HG03342 (cell line): ENCODE measurements around the gene GPC3.
"Not testable (repeated sequence)": the region's sequence is repeated elsewhere in the genome, so short reads cannot be mapped to it uniquely, and the experiment has no call there.

Experiments
- ATAC-seq: cut with Tn5 transposase; IDR thresholded peaks from one replicate; pipeline ENCODE4 v1.9.1; 2021; ENCODE audit warnings: mild to moderate bottlenecking, moderate library complexity; ENCODE audit not compliant: unreplicated experiment

The GPC3 gene

DNA sequence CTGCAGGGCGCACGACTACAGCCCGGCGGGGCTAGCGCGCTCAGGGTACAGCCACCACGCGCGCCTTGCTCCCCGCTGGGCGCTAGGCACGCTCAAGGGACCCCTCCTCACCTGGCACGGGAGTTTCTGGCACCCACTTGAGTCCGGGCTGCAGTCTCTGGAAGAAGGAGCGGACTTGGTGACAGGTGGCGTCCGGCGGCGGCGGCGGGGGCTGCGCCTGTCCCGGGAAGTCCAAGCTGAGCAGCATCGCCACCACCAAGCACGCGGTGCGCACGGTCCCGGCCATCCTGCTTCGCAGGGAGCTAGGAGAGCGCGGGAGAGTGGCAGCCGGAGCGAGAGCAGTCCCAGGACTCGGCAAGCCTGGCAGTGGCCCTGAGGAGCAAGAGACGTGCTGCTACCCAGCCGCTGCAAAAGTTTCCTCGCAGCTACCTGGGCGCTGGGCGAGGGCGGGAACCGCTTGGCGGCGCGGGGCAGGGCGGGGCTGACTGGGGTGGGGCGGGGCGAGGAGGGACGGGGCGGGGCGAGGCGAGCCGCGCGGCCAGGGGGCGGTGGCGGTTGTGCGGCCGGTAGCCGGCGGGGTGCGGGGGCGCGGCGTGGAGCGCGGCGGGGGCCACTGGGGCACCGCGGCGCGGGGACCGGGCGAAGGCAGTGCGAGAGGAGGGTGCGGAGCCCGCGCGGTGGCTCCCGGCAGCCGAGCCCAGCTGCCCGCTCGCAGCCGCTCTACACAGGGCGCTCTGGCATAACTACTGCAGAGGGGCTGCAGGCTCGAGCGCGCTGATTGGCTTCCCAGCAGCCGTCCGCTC is at the start of gene GPC3:
Gene GPC3, minus strand, starts transcription at position 431 of the 803 bp plus-strand sequence.
- no peak for ATAC-seq

DNA sequence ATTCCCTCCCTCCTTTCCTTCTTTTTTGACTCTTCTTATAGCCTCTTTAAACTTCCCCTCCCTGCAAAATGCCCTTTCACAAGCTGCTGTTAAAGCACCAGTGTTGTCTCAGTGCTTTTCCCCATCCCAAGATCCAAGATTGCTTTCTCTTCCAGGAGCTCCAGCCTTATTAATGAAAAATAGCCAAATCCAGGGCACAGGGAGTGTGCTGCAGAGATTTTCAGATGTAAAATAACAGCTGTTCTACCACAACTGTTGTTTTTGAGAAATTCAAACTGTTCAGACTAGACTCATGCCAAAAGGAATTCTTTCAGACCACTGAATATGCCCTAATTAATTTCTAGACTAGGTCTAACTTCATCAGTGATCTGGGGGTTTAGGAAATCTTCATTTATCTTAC is 47.0 kb upstream of the GPC3 start:
- no peak for ATAC-seq

DNA sequence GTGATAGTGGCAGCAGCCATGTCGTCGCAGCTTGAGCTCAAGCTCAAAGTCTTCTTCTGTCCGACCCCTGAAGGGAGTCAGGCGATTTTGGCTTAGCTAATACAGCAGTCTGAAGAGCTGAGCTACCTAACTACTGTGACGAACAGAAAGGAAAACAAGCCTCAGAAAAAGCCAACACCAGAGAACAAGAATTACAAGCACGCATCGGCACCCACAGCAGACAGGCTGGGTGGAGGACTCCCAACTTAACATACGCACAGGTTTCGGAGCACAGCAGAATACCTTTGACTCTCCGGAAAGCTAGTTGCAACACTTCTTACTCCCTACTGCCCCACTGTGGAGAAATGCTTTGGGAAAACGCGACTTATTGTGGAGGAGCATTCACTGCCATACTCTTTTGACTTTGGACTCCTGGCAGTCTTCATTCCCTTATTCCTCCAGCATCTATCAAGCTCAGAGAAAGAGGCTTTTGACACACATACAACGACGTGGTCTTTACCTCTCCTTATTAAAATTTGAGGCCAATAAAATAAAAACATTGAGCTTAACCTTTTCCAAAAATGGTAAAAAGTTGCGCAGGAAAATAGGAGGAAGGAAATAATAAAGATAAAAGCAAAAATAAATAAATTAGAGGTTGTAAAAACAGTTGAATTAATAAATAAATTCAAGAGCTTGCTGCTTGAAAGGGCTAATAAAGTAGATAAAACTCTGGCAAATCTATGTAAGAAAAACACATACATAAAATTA is 41.3 kb upstream of the GPC3 start:
- no peak for ATAC-seq

DNA sequence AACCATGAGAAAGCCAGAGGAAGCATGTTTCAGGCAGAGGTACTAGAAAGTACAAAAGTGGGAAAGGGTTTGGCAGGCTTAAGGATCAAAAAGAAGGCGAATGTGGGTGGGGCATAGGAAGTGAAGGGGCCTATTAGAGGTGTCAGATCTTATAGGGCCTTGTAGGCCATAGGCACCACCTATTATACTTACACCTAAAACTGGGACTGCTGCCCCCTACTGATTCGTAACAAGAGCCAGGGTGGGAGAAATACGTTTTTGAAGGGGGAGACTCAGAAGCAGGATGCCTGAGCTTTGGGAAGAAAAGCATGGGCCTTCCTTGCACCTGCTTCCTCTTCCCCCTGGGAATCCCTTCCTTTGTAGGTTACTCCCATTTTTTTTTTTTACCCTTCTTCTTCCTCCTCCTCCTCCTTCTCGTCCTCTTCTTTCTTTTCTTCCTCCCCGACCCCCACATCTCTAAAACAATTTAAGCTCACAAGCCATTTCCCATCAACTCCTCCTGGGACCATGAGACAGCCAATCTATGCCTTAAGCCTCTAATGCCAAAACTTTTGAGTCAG is 40.7 kb upstream of the GPC3 start:
- no peak for ATAC-seq

DNA sequence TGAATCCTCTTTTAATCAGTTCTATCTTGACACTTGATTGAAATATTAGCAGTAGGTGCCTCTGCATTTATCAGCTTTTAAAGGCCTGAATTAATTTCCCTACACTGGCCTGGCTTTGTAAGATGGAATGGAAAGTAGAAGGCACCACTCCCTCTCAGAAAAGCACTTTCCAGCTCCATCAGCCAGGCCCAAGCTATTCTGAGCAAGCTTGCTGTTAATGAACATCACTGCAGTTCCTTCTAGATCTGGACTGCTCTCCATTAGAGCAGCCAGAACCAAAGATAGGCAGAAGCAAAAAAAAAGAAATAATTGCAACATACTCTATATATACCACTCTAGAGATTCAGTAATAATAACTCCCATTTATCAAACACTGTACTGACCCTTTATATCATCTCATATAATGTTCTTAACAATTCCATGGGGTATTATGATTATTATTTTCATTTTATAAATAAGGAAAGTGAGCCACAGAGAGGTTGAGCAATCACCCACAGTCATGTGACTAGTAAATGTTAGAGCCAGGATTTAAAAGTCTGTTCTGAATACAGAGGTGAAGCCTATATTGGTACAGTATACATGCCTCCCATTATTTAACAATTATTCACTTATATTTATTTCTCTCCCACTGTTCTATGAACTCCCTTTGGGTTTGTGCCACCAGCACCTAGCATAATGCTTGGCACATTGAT is 39.4 kb upstream of the GPC3 start:
- ATAC-seq = no peak

DNA sequence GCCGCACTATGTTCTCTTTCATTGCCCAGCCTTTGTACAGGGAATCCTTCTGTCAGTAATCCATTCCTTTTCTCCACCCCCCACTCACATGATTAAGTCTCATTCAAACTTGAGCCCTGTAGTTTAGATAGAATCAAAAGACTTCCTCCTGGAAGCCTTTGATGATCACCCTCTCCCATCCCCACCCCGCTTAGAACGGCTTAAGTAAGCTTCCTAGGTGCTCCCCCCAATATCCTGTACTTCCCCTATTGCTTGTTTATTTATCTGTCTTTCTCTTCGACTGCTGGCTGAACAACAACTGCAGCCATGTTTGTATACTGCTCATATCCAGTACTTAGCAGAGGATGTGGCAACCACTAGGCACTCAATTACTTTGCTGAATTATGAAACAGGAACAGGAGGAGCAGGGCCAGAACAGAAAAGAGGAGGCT is 38.5 kb upstream of the GPC3 start:
- ATAC-seq = no peak

DNA sequence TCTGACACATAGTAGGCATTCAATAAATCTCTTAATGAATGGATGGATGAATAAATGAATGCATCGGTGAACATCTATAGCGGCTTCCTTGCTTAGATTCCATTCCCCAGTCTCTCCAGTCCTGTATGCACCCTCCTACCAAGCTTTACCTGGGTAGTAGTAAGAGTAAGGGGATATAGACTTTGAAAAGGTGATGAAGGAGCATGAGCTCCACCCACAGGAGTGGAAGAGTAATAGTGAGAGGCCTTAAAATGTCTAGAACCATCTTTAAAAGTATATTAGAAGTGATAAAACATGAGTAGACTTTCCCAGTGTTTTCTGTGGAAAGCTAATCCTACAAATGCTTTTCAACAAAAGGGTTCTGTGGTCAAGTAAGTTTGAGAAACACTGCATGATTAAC is 35.5 kb upstream of the GPC3 start:
- ATAC-seq = no peak

DNA sequence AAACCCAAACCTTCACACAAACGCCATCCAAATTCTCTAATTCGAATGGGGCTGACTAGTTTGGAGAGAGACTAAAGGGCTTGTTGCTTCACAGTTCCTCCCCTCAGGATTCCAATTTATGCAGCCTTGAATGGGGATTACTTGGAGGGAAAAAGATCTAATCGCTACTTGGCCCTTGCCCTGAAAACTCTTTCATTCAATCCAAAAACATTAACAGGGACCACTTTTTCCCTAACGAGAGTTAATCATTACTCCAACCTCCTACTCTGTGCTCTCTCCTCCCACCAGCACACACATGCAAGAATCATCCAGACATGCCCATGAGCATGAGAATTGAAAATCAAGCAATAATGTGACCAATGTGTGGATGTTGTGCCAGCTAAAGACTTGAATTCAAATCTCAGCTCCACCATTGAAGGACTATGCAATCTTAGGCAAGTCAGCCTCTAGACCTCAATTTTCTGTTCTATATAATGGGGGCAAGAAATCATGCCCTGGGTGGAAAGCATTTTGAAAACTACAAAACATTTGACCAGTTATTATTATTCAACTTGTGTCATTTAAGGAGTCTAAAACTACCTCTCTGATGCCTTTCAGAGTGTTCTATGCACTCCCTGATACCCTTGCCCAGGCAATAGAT is 34.3 kb upstream of the GPC3 start:
- no peak for ATAC-seq

DNA sequence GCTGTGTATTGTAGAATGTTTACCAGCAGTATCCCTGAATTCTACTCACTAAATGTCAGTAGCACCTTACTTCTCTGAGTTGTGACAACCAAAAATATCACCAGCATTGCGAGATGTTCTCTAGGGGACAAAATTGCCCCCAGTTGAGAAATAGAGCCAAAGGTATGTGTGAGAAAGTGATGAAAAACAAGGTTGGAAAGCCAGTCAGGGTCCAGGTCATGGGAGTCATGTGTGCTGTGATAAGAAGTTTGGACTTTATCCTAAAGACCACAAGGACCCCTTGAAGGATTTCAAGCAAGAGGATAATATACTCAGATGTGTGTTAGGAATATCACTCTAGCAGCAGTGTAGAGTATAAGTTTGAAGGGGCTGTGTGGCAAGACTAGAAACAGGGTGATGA is 30.9 kb upstream of the GPC3 start:
- not testable (repeated sequence) for ATAC-seq

DNA sequence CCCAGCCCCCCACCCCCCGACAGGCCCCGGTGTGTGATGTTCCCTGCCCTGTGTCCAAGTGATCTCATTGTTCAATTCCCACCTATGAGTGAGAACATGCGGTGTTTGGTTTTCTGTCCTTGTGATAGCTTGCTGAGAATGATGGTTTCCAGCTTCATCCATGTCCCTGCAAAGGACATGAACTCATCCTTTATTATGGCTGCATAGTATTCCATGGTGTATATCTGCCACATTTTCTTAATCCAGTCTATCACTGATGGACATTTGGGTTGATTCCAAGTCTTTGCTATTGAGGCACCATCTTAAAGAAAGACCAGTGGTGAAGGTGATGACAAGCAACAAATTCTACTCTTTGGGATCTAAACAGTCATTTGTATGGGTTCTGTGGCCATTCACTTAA is 30.1 kb upstream of the GPC3 start:
- ATAC-seq = not testable (repeated sequence)

DNA sequence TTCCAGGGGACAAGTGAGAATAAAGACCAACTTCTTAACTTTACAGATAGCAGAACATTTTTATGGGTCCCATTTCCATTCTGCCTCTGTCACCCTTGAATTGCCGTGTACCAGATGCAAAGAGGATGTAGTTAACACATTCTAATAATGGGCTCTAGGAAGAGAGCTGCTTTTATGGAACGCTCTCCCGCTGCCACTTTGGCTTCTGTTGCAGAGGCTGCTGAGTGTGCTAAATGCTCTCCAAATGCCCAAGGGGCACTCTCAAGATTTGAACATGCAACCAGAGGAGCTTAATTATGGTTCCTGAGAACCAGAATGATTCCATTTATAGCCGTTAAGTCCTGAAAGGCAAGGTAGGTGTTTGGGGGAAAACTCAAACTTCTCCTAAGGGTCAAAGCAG is 28.1 kb upstream of the GPC3 start:
- no peak for ATAC-seq

DNA sequence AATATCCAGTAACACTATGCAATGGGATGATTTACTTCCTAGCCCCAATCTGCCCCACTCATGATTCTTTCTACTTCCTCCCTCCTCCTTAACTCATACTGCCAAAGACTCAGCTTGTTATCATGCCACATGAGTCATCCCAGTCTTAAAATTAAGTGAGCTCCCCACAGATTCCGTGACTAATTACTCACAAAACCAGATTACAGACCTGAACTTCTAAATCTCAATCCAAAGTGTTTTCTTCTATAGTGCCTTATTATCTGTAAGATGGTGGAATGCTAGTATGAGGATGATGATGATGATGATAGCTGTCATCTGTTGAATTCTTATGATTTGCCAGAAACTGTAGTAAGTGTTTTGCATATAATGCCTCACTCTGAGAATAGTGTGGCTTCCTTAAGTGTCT is 27.7 kb upstream of the GPC3 start:
- ATAC-seq = no peak

DNA sequence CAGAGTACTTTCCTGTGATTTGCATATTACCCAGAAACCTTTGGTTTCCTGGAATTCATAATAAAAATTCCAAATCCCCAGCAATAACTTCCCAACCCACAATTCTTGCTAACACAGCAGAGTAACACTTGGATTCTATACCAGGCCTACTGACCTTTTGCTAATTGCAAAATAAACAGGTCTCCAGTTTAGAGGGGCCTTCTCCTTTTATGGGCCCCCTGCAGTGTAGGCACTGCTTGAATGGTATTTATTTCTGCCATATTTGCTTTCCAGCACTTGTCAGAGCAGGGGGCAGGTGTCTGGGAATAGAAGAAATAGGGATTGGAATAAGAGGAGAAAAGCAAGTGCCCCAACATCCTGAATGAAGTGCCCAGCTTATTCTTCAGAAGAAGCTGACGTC is 25.3 kb upstream of the GPC3 start:
- ATAC-seq = no peak

DNA sequence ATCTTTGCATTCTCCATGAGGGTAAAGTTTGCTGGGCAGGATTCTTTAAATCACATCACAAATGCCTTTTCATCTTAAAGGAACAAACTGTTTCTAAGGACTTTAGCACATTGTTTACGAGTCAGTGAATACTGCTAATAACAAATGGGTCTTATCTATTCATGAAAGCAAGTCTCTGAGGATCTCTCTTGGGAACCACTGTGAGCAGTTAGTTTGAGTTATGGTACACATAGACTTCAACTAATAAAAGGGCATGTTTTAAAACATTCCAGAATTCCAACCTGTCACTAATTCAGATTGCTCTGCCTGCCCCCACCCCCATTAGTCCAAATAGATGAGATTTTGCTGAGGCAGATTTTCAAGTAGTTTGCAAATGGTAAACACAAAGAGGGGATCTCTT is 22.3 kb upstream of the GPC3 start:
- ATAC-seq = no peak

DNA sequence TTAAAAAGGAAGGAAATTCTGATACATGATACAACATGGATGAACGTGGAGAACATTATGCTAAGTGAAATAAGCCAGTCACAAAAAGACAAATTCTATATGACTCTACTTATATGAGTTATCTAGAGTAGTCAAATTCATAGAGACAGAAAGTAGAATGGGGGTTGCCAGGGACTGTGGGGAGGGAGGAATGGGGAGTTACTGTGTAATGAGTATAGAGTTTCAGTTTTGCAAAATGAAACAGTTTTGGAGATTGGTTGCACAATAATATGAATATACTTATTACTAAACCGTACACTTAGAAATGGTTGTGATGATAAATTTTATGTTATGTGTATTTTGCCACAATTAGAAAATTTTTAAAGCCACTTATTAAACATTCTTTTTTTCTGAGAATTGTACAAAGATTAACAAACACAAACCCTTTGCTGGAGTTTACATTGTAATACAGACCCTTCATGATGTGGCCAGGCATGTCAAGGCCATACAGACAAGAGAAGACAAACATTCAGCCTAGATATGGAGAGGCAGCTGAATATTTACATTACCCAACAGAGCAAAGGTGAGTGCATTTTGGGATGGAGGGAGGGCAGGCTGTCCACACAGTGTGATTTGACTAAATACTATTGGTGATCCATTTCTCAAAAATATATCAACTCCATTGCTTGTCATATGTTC is 21.2 kb upstream of the GPC3 start:
- ATAC-seq = no peak

DNA sequence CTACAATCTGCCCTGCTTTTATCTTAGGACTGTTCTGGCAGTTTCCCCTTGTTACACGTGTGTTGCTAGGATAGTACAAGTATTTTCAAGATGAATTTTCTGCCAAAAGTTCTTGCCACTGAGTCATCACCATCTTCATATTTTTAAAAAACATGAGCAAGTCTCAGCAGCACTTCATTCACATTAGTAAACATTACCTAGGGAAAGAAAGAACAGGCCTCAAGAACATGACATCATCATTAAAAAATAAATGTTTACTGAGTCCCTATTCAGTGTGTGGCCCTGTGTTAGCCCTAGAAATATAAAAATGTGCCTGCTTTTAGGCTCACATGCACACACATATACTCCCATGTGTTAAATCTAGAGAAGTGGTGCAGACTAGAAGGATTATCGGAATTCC is 18.7 kb upstream of the GPC3 start:
- no peak for ATAC-seq

DNA sequence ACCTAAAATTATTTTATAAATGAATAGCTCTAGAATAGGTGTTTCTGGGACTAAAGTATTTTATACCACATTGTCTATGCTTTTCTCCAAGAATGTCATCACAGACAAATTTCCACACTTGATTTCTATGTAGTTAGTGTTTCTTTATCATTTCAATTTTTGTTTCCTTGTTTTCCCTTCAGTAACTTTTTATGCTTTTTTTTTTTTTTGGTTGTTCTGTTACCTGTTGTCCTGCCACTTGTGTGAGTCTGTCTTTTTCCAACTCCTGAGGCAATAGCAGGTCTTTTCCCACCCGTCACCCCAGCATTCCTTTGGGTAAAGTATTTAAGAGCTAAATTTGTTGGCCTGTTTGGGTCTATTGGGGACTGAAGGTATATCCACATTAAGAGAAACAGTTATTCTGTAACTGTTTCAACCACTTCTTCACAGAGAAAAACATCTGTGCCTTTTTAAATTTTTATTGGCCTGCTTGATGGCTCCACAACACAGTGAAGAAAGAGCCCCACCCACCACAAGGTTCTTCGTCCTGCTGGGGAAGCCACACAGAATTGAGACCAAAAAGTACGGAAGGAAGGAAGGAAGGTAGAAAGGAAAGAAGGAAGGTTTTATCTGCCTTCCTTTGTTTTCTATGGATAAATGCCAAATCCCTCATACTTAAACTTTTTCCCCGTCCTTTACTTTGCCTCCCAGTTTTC is 17.7 kb upstream of the GPC3 start:
- no peak for ATAC-seq

DNA sequence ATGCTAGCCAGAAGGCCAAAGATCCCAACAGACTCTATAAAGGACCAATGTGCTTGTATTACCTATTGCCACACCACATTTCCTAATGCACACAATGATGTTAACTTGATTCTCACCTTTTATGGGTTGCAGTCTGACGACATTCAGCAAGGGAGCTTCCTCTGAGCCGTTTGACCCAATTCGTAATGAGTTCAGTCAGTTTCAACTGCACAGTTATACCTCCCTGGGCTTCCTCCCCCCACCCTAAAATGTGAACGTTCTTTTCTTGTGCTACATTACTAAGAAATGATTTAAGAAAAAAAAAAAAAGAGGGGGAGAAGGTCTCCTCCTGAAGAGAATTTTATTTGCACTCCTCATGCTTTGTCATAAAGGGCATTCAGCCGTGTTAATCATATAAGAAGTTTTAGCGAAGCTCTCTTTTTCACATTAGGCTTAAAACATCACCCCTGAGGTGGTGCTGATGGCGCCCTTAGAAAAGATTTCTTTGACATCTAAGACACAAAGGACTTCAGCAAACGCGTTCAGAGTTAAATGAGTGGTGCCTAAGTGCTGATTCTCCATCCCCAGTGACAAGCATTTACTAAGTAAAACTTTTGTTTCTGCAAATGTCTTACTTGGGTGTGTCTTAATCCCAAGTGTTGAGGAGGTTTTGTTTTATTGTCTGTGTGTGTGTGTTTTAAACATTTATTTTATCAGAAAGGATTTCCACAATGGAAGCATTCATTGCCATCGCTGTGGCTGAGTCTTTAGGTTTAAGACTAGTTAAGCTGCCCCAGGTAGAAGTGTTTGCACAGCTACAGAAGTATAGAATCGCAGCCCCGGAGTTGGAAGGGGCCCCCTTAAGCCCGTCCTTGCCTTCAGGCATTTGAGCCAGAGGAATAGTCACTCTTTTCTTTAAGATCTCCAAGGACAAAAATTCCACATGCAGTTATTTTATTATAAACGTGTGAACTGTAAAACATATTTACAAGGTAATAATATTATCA is 15.2 kb upstream of the GPC3 start:
- no peak for ATAC-seq
